Measurements from ENCODE around the gene LTBP2.

GRCh38 chr14:74533576-74533975 lies 78.5 kb downstream of the LTBP2 start:
- TF ChIP-seq, protein P1, sequence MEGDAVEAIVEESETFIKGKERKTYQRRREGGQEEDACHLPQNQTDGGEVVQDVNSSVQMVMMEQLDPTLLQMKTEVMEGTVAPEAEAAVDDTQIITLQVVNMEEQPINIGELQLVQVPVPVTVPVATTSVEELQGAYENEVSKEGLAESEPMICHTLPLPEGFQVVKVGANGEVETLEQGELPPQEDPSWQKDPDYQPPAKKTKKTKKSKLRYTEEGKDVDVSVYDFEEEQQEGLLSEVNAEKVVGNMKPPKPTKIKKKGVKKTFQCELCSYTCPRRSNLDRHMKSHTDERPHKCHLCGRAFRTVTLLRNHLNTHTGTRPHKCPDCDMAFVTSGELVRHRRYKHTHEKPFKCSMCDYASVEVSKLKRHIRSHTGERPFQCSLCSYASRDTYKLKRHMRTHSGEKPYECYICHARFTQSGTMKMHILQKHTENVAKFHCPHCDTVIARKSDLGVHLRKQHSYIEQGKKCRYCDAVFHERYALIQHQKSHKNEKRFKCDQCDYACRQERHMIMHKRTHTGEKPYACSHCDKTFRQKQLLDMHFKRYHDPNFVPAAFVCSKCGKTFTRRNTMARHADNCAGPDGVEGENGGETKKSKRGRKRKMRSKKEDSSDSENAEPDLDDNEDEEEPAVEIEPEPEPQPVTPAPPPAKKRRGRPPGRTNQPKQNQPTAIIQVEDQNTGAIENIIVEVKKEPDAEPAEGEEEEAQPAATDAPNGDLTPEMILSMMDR (IDR thresholded peaks at IDR 0.05) = no peak
- TF ChIP-seq POLR2A (IDR thresholded peaks at IDR 0.05) = no peak
- no peak for TF ChIP-seq EP300 (IDR thresholded peaks at IDR 0.05)

Data from sigmoid colon (tissue), 4 donors.